K562 (cell line): ENCODE data around the gene CALD1.

ENCODE experiments used
- EP300 ChIP-seq: IDR thresholded peaks from 2 replicates; pipeline ENCODE4 v1.6.1; 2012; ENCODE audit warnings: low read length, improper control_type of control experiment
- POLR2B ChIP-seq: fragments of 450-650 bp; IDR thresholded peaks from 2 replicates; pipeline ENCODE4 v1.6.1; 2018; ENCODE audit warnings: low read depth; ENCODE audit not compliant: partially characterized antibody
- TF ChIP-seq, protein P1 (sequence below), 3 experiments: IDR thresholded peaks in 2 of 3; conservative IDR thresholded peaks in 1 of 3; 2 replicates each; pipeline ENCODE4 v1.5.1; 2011 to 2012; ENCODE audit warnings: low read length in 3 of 3, mild to moderate bottlenecking in 3 of 3, control low read depth in 2 of 3, improper control_type of control experiment in 1 of 3, inconsistent platforms in 1 of 3, low read depth in 1 of 3, mixed read lengths in 1 of 3, moderate library complexity in 1 of 3; ENCODE audit not compliant: insufficient read depth in 2 of 3

GRCh38 chr7:134774119-134774518 lies 5.3 kb upstream of the CALD1 start:
- TF ChIP-seq POLR2B (no peak), EP300 (no peak)
- TF ChIP-seq, protein P1, sequence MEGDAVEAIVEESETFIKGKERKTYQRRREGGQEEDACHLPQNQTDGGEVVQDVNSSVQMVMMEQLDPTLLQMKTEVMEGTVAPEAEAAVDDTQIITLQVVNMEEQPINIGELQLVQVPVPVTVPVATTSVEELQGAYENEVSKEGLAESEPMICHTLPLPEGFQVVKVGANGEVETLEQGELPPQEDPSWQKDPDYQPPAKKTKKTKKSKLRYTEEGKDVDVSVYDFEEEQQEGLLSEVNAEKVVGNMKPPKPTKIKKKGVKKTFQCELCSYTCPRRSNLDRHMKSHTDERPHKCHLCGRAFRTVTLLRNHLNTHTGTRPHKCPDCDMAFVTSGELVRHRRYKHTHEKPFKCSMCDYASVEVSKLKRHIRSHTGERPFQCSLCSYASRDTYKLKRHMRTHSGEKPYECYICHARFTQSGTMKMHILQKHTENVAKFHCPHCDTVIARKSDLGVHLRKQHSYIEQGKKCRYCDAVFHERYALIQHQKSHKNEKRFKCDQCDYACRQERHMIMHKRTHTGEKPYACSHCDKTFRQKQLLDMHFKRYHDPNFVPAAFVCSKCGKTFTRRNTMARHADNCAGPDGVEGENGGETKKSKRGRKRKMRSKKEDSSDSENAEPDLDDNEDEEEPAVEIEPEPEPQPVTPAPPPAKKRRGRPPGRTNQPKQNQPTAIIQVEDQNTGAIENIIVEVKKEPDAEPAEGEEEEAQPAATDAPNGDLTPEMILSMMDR (IDR thresholded peaks at IDR 0.05 in 2 of 3, conservative IDR thresholded peaks at IDR 0.05 in 1 of 3; ENCODE audit: insufficient read depth in 2 of 3, low read depth in 1 of 3, low read length in 3 of 3): no peak
